GM10248 (cell line): ENCODE measurements around the gene STK11IP.

Experiments
- CTCF ChIA-PET: fragments of 300-600 bp; sonication (Branson Sonifier 250); formaldehyde crosslinking; extraction: SDS; loops from one replicate; lab custom pipeline; 2021; ENCODE audit warnings: antibody characterized with exemption; lab: Yijun Ruan, JAX
- POLR2A ChIA-PET: fragments of 350-650 bp; sonication (Branson Sonifier 250); formaldehyde crosslinking; extraction: SDS; loops from one replicate; lab custom pipeline; 2020; ENCODE audit warnings: antibody characterized with exemption; lab: Yijun Ruan, JAX
- DNase-seq: peaks from one replicate; pipeline ENCODE4 v3.0.0; 2012; ENCODE audit errors: extremely low spot score
- CTCF ChIP-seq: IDR thresholded peaks from 2 replicates; pipeline ENCODE4 v1.5.1; 2012; ENCODE audit warnings: mild to moderate bottlenecking, low read depth; ENCODE audit errors: extremely low read depth, missing control alignments, control extremely low read depth

STK11IP gene

GRCh38 chr2:219661955-219662395, 64.3 kb downstream of the STK11IP start:
- POLR2A ChIA-PET: no interaction called here
- DNase-seq: no peak
- CTCF ChIA-PET: interaction anchor here (0.9 to 3.1 kb wide), 3 partner anchors 19 to 121 kb away, joined by 3 to 9 read pairs (median 4); no protein-coding TSS in a partner anchor
- TF ChIP-seq CTCF: no peak

- DNase-seq: no peak
- TF ChIP-seq CTCF: no peak
- CTCF ChIA-PET: interaction anchor here (0.9 to 1.0 kb wide), 2 partner anchors 9 to 122 kb away, joined by 3 read pairs; no protein-coding TSS in a partner anchor
- POLR2A ChIA-PET: no interaction called here
Measured at GRCh38 chr2:219662566-219662965, 64.9 kb downstream of the STK11IP start.

- ChIA-PET POLR2A (no interaction called here), CTCF (interaction anchor here (0.9 to 1.0 kb wide), 2 partner anchors 9 to 122 kb away, joined by 3 read pairs; no protein-coding TSS in a partner anchor)
- DNase-seq: no peak
- no peak for TF ChIP-seq CTCF
Measured at GRCh38 chr2:219663116-219663762, 65.6 kb downstream of the STK11IP start.

GRCh38 chr2:219664041-219664440, 66.4 kb downstream of the STK11IP start:
- CTCF ChIA-PET: interaction anchor here (1.2 to 1.6 kb wide), 3 partner anchors 21 to 134 kb away, joined by 3 to 6 read pairs (median 4); no protein-coding TSS in a partner anchor
- DNase-seq: no peak

GRCh38 chr2:219664944-219665343, 67.3 kb downstream of the STK11IP start:
- TF ChIP-seq CTCF: no peak
- DNase-seq: no peak
- ChIA-PET POLR2A (no interaction called here), CTCF (interaction anchor here (1.2 to 1.6 kb wide), 3 partner anchors 22 to 135 kb away, joined by 3 to 6 read pairs (median 4); no protein-coding TSS in a partner anchor)

More at GRCh38 chr2:219664041-219664440, 66.4 kb downstream of the STK11IP start:
- POLR2A ChIA-PET: no interaction called here
- TF ChIP-seq CTCF: no peak

- CTCF ChIA-PET: interaction anchor here (1.2 to 2.3 kb wide), 3 partner anchors 15 to 125 kb away, joined by 3 to 6 read pairs (median 4); no protein-coding TSS in a partner anchor
- POLR2A ChIA-PET: no interaction called here
- TF ChIP-seq CTCF: no peak
- DNase-seq: no peak
Measured at GRCh38 chr2:219665926-219666325, 68.3 kb downstream of the STK11IP start.
